Epithelial cell of proximal tubule (primary cell): ENCODE measurements around the gene MGST3. TPM values are rescaled to one million over a fixed set of nuclear protein-coding genes. Genes with fewer than 3 reads are reported as not detected.

Source experiments
- DNase-seq: peaks from one replicate; pipeline ENCODE4 v3.0.0-alpha.2; 2011; ENCODE audit warnings: low read depth
- H3K4me3 ChIP-seq: 2 replicates; pipeline ENCODE4 v1.5.1; 2011; ENCODE audit warnings: low read depth, mild to moderate bottlenecking, low read length
- total RNA-seq: library from RNA; depleted of rRNA; stranded (reverse); fragments of >200 nt; gene quantifications from 2 replicates; pipeline ENCODE4 v1.2.3, GENCODE V29; 2015
- TF ChIP-seq, protein P1 (sequence below): conservative IDR thresholded peaks from 2 replicates; pipeline ENCODE4 v1.5.1; 2012; ENCODE audit warnings: low read depth, mild to moderate bottlenecking, low read length

MGST3 gene
- total RNA-seq, 1 donor from 2014 or later = 227 TPM

DNA sequence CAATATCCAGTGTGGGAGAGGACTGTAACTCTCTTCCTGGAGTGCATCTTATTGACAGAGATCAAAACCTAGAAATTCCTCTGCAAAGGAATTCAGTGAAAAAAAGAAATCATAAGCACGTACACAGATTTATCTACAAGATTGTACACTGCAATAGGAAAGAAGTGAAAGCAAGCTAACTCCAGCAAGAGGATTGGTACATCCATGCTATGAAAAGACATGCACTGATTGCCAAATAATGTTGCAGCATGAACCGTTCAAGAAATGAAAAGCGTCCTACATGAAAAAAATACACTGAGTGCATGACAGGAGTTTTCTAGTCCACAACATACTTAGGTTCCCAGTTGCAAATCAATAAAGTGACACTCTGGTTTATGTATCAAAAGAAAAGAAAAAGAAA lies 1.9 kb upstream of the MGST3 start:
- TF ChIP-seq, protein P1, sequence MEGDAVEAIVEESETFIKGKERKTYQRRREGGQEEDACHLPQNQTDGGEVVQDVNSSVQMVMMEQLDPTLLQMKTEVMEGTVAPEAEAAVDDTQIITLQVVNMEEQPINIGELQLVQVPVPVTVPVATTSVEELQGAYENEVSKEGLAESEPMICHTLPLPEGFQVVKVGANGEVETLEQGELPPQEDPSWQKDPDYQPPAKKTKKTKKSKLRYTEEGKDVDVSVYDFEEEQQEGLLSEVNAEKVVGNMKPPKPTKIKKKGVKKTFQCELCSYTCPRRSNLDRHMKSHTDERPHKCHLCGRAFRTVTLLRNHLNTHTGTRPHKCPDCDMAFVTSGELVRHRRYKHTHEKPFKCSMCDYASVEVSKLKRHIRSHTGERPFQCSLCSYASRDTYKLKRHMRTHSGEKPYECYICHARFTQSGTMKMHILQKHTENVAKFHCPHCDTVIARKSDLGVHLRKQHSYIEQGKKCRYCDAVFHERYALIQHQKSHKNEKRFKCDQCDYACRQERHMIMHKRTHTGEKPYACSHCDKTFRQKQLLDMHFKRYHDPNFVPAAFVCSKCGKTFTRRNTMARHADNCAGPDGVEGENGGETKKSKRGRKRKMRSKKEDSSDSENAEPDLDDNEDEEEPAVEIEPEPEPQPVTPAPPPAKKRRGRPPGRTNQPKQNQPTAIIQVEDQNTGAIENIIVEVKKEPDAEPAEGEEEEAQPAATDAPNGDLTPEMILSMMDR = no peak
- H3K4me3 ChIP-seq = no peak overlapping the region
- DNase-seq = no peak

GRCh38 chr1:165629848-165630628 lies 996 bp upstream of the MGST3 start:
- H3K4me3 ChIP-seq = peak overlapping the region; percentile 91
- TF ChIP-seq, protein P1 = no peak

DNA sequence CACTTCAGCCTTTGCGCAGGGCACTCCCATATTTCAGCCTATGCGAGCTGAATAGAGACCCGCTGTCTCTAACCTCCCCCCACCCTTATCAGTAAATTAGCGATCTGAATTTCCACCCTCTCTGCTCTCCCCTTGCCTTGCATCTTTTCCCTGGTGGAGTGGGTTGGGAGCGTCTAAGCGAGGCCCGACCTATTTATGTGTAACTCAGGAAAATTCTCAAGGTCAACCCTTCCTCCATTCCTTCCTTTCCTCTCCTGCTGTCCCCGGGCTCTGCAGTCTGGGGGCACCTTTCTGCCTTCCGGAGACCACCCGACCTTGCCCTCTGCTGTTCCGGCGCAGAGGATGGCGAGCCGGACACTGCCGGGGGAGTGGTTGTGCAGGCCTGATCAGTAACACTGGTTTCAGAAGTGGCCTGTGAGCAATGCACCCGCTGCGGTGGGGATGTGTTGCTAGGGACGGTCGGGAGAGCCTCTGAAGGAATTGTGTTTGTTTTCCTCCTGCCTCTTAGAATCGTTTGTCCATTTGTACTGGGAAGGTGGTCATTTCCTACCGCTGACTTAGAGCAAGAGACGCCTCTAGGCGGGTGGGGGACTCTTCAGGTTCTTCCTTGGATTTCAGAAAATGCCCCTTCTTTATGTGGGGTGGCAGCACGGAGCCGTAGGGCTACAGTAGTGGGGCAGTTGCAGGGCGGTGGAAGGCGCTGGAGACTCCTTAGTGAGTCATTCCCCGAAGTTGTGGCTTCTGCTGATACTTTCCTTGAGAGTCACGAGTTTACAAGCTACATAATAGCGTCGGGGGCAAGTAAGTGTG lies 513 bp downstream of the MGST3 start:
- TF ChIP-seq, protein P1 = peak; percentile 16
- H3K4me3 ChIP-seq = peak overlapping the region; percentile 91
- peak; percentile 62 for DNase-seq

More at GRCh38 chr1:165629848-165630628, 996 bp upstream of the MGST3 start:
- DNase-seq = no peak

DNA sequence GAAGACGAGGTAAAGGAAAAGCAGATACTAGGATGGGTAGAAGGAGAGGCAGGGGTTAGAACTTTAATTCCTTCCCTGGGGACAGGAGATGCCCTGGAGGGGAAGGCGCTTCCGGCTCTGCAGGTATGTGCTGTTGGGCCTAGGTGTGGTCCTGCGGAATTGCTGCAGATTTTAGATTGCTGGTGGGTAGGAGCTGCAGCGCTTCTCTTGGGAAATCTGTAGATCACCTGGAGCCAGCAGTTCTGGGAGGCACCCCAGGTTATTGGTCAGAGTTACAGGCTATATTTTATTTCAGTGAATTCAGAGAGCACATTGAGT lies 1.1 kb downstream of the MGST3 start:
- H3K4me3 ChIP-seq = peak overlapping the region; percentile 91

GRCh38 chr1:165632491-165632890 lies 1.5 kb downstream of the MGST3 start:
- peak overlapping the region; percentile 91 for H3K4me3 ChIP-seq
- no peak for DNase-seq
- TF ChIP-seq, protein P1 = no peak

More for the DNA sequence above, 1.1 kb downstream of the MGST3 start:
- no peak for DNase-seq
- TF ChIP-seq, protein P1 = peak; percentile 1

- peak; percentile 44 for DNase-seq
- TF ChIP-seq, protein P1 = no peak
- H3K4me3 ChIP-seq = peak overlapping the region; percentile 91
Observed at GRCh38 chr1:165633614-165634013, 2.6 kb downstream of the MGST3 start.
